Lower leg skin (tissue), 3 donors: Measurements from ENCODE around the gene MRPL12.

Source experiments
- CTCF ChIP-seq, 3 donors: fragments of 450-650 bp; IDR thresholded peaks; one replicate each; pipeline ENCODE4 v1.5.1; 2016; ENCODE audit warnings: antibody characterized with exemption in 3 of 3, mild to moderate bottlenecking in 3 of 3, moderate library complexity in 2 of 3
- POLR2A ChIP-seq, 2 donors: fragments of 450-650 bp; IDR thresholded peaks; one replicate each; pipeline ENCODE4 v1.6.1; 2016 to 2017; ENCODE audit warnings: antibody characterized with exemption in 2 of 2, mild to moderate bottlenecking in 1 of 2, moderate library complexity in 1 of 2

GRCh38 chr17:81701288-81702071, 1.7 kb upstream of the MRPL12 start:
- TF ChIP-seq CTCF (IDR thresholded peaks at IDR 0.05) (no peak), POLR2A (IDR thresholded peaks at IDR 0.05) (no peak)
